ENCODE results near the gene LRMDA. TPM values are rescaled to one million over a fixed set of nuclear protein-coding genes. Genes with fewer than 3 reads are reported as not detected.

LRMDA gene
- total and polyA plus RNA-seq, 2 of the 4 experiments (the other 2 are of a cell fraction) = 0.07 TPM; not detected in 1

DNA sequence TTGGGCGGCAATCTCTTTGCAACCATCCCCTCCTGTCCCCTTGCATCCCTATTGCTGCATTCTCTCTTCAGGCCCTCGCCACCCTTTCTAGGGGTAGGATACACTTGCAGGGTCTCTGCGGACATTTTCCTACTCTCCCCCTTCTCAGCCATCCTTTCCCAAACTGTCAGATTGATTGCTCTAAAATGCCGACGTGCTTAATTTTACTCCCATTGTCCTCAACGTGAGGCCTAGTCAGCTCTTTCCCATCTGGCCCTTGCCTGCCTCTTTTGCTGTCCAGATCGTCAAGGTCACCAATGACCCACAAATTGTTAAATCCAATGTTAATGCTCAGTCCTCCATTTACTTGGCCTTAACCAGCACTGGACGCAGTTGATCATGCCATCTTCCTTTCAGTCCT, 12.7 kb upstream of the LRMDA start:
- DNase-seq = no peak
- H2BK120ac ChIP-seq (ENCODE audit: low read depth, low read length) = no peak overlapping the region
- no peak for TF ChIP-seq ELK1 (IDR thresholded peaks at IDR 0.05; ENCODE audit: borderline replicate concordance, low read depth, low read length)
- no peak for TF ChIP-seq NFE2L2 (IDR thresholded peaks at IDR 0.05; ENCODE audit: low read depth, low read length)
- no peak for TF ChIP-seq CHD1 (IDR thresholded peaks at IDR 0.05; ENCODE audit: low read depth, low read length)
- TF ChIP-seq RFX5 (IDR thresholded peaks at IDR 0.05; ENCODE audit: low read depth, low read length) = no peak
- no peak for TF ChIP-seq MXI1 (IDR thresholded peaks at IDR 0.05; ENCODE audit: borderline replicate concordance, low read depth, low read length)
- TF ChIP-seq SMC3 (IDR thresholded peaks at IDR 0.05; ENCODE audit: low read depth, low read length) = no peak
- TF ChIP-seq RAD21 (IDR thresholded peaks at IDR 0.05; ENCODE audit: low read length) = no peak
- no peak for TF ChIP-seq FOS (IDR thresholded peaks at IDR 0.05; ENCODE audit: low read depth, low read length)
- no peak for TF ChIP-seq MAZ (IDR thresholded peaks at IDR 0.05; ENCODE audit: borderline replicate concordance, low read depth, low read length)
- no peak for TF ChIP-seq USF2 (IDR thresholded peaks at IDR 0.05; ENCODE audit: low read depth, low read length)
- no peak for TF ChIP-seq BHLHE40 (IDR thresholded peaks at IDR 0.05; ENCODE audit: low read depth, low read length)
- TF ChIP-seq MAFK (IDR thresholded peaks at IDR 0.05; ENCODE audit: low read depth, low read length) = no peak; the same call in 1 of the 2 replicates
- no peak for TF ChIP-seq POLR2A (IDR thresholded peaks at IDR 0.05; ENCODE audit: low read depth, low read length)
- TF ChIP-seq CEBPB (IDR thresholded peaks at IDR 0.05; ENCODE audit: low read depth, low read length) = no peak
- no peak for TF ChIP-seq CTCF (conservative IDR thresholded peaks at IDR 0.05; ENCODE audit: low read depth, low read length)
- no peak for TF ChIP-seq RCOR1 (IDR thresholded peaks at IDR 0.05; ENCODE audit: insufficient replicate concordance, low read length)
- no TSS peak for BruUV-seq (replicated peaks)
- H2BK20ac ChIP-seq (ENCODE audit: low read depth, low read length) = no peak overlapping the region
- no peak overlapping the region for H4K8ac ChIP-seq (ENCODE audit: low read depth in 2 of 2, low read length in 2 of 2)
- H3K4me2 ChIP-seq (ENCODE audit: low read depth, low read length) = no peak overlapping the region
- no peaks in the 10 kb centered on the region for H3K4me1 ChIP-seq (ENCODE audit: control insufficient read depth, insufficient read depth, low read length)
- peaks cover 24% of the 10 kb centered on the region for H3K27me3 ChIP-seq (ENCODE audit: control insufficient read depth, insufficient read depth, low read length)
- no peak for ATAC-seq (ENCODE audit: low read depth)
- H2BK15ac ChIP-seq (ENCODE audit: low read depth, low read length) = no peak overlapping the region
- H2AFZ ChIP-seq (replicated peaks; ENCODE audit: low read length, poor library complexity) = no peak overlapping the region
- CTCF ChIA-PET = no interaction called here
- H3K14ac ChIP-seq (replicated peaks; ENCODE audit: low read depth, low read length) = no peak overlapping the region
- POLR2A ChIA-PET (ENCODE audit: unreplicated experiment) = no interaction called here
- intact Hi-C loops (cut with micrococcal nuclease) = no loop called here
- 78% methylated on average over 6 of the region's 8 CpGs; no CpG with 5 or more reads in 1 of the 2 experiments for WGBS, 2 experiments (ENCODE audit: extremely low coverage in 2 of 2, insufficient read length in 1 of 2)
- H3K18ac ChIP-seq (ENCODE audit: low read depth, low read length) = no peak overlapping the region
- H4K20me1 ChIP-seq (ENCODE audit: insufficient read depth, low read length) = no peaks in the 10 kb centered on the region
- H3K4me3 ChIP-seq (ENCODE audit: insufficient read depth, low read depth, low read length) = no peak overlapping the region
- H3K36me3 ChIP-seq (ENCODE audit: control insufficient read depth, insufficient read depth, low read length) = no peaks in the 10 kb centered on the region
- H3K9me3 ChIP-seq (ENCODE audit: control insufficient read depth, insufficient read depth, low read length) = no peaks in the 10 kb centered on the region
- dilution Hi-C loops (cut with HindIII; ENCODE audit: low sequenced_read_pairs, unreplicated experiment) = no loop called here
- no peak overlapping the region for H3K56ac ChIP-seq (ENCODE audit: extremely low read depth, insufficient read depth, low read length)
- no peak overlapping the region for H2AK9ac ChIP-seq (replicated peaks; ENCODE audit: low read depth, low read length, poor library complexity)
- H4K5ac ChIP-seq (ENCODE audit: low read depth, low read length) = no peak overlapping the region
- H3K79me1 ChIP-seq (ENCODE audit: low read depth in 1 of 2, low read length in 2 of 2) = no peaks in the 10 kb centered on the region
- H3K4ac ChIP-seq (ENCODE audit: low read depth, low read length) = no peak overlapping the region
- no peak overlapping the region for H2AK5ac ChIP-seq (ENCODE audit: low read depth, low read length)
- H2BK5ac ChIP-seq (ENCODE audit: low read depth, low read length, poor library complexity, severe bottlenecking) = no peak overlapping the region
- in situ Hi-C loops (cut with MboI; ENCODE audit: low sequenced_read_pairs) = loop anchor here (25.0 kb wide), 3 partner anchors 619 to 1569 kb away; no protein-coding TSS in a partner anchor
- no peak overlapping the region for H3K27ac ChIP-seq (ENCODE audit: insufficient read depth, low read length)
- no peak overlapping the region for H4K91ac ChIP-seq (ENCODE audit: insufficient read depth, low read depth, low read length)
- H3K9me1 ChIP-seq (ENCODE audit: insufficient read depth, low read length) = no peaks in the 10 kb centered on the region
- H3K9ac ChIP-seq (ENCODE audit: low read depth, low read length) = no peak overlapping the region
- H3K23ac ChIP-seq (ENCODE audit: low read depth, low read length) = no peak overlapping the region

All from IMR-90 (cell line).